Left colon (tissue), 2 donors: ENCODE data around the gene TFR2. TPM values are rescaled to one million over a fixed set of nuclear protein-coding genes. Genes with fewer than 3 reads are reported as not detected.

Source experiments
- total RNA-seq, 2 donors: library from RNA; stranded (reverse); fragmentation: NEBNext Ultra II Directional; extraction: Animal tissue kit (Norgen Biotek cat#: 25700); gene quantifications; one replicate each; pipeline ENCODE4 v1.2.1, GENCODE V29; 2021
- donor health status: DM: no; HTN: no; CAD: no.
- donor health status: DM: yes; HTN: yes; CAD: no.

The TFR2 gene
- total RNA-seq, 2 donors from 2014 or later, result 0.22 to 0.64 TPM

Other genes with a start within 250 kb of the TFR2 start
- gene ZCWPW1, start 212.8 kb downstream of the TFR2 start, total RNA-seq, result 1 to 10 TPM; 1.2 to 1.6 TPM
- 10 to 100 TPM; 27.4 to 30.2 TPM for gene MEPCE, start 211.7 kb downstream of the TFR2 start, total RNA-seq
- gene PPP1R35, start 205.1 kb downstream of the TFR2 start, total RNA-seq, result 10 to 100 TPM; 32.6 to 35.3 TPM
- gene SPACDR, start 177.3 kb downstream of the TFR2 start, total RNA-seq, result under 1 TPM; 0.31 to 0.39 TPM
- 10 to 100 TPM; 45.9 to 57.2 TPM for gene TSC22D4, start 162.3 kb downstream of the TFR2 start, total RNA-seq
- under 1 TPM; 0.27 to 0.47 TPM for gene NYAP1, start 157.6 kb downstream of the TFR2 start, total RNA-seq
- gene AGFG2, start 102.3 kb downstream of the TFR2 start, total RNA-seq, result 10 to 100 TPM; 65.0 to 75.5 TPM
- gene SAP25, start 67.7 kb downstream of the TFR2 start, total RNA-seq, result 1 to 10 TPM; 1.1 TPM
- gene LRCH4, start 55.4 kb downstream of the TFR2 start, total RNA-seq, result 10 to 100 TPM; 66.4 to 69.0 TPM
- gene FBXO24, start 55.2 kb downstream of the TFR2 start, total RNA-seq, result under 1 TPM; 0.34 to 0.58 TPM
- 10 to 100 TPM in 1 of 2 donors, 1 to 10 TPM in 1; 8.1 to 15.4 TPM for gene PCOLCE, start 39.2 kb downstream of the TFR2 start, total RNA-seq
- gene MOSPD3, start 29.0 kb downstream of the TFR2 start, total RNA-seq, result 10 to 100 TPM; 15.3 to 18.6 TPM
- under 1 TPM in 1 of 2 donors, not detected in 1; 0.42 TPM for gene ACTL6B, start 14.9 kb upstream of the TFR2 start, total RNA-seq
- gene GNB2, start 32.2 kb upstream of the TFR2 start, total RNA-seq, result 100 to 1,000 TPM; 273 to 279 TPM
- gene GIGYF1, start 52.7 kb upstream of the TFR2 start, total RNA-seq, result 10 to 100 TPM; 29.0 to 32.4 TPM
- gene POP7, start 64.6 kb upstream of the TFR2 start, total RNA-seq, result 10 to 100 TPM; 21.5 to 25.0 TPM
- gene EPO, start 78.9 kb upstream of the TFR2 start, total RNA-seq, result not detected
- not detected for gene ZAN, start 92.0 kb upstream of the TFR2 start, total RNA-seq
- 10 to 100 TPM; 34.3 to 39.3 TPM for gene EPHB4, start 186.0 kb upstream of the TFR2 start, total RNA-seq
- gene SLC12A9, start 211.2 kb upstream of the TFR2 start, total RNA-seq, result 10 to 100 TPM; 31.0 to 33.6 TPM
- 10 to 100 TPM; 18.6 to 21.4 TPM for gene TRIP6, start 225.8 kb upstream of the TFR2 start, total RNA-seq
- 100 to 1,000 TPM in 1 of 2 donors, 10 to 100 TPM in 1; 85.9 to 116 TPM for gene SRRT, start 233.6 kb upstream of the TFR2 start, total RNA-seq
- 1 to 10 TPM; 2.2 to 2.7 TPM for gene UFSP1, start 248.2 kb upstream of the TFR2 start, total RNA-seq